ENCODE data around the gene XYLT2.

GRCh38 chr17:50299776-50300175 is 46.1 kb upstream of the XYLT2 start:
- TF ChIP-seq JUND (IDR thresholded peaks at IDR 0.05; ENCODE audit: low read length) = no peak
- no peak for TF ChIP-seq CTCF (IDR thresholded peaks at IDR 0.05; ENCODE audit: control extremely low read depth in 1 of 3, insufficient read depth in 1 of 3, low read depth in 1 of 3, low read length in 3 of 3)
- TF ChIP-seq YY1 (IDR thresholded peaks at IDR 0.05; ENCODE audit: low read depth, low read length) = no peak
- no peak for TF ChIP-seq POLR2A (IDR thresholded peaks at IDR 0.05; ENCODE audit: control extremely low read depth in 1 of 2, low read depth in 2 of 2, low read length in 2 of 2)
- TF ChIP-seq SIN3A (conservative IDR thresholded peaks at IDR 0.05 in 1 of 2, IDR thresholded peaks at IDR 0.05 in 1 of 2; ENCODE audit: low read depth in 1 of 2, low read length in 2 of 2) = no peak
- no peak for TF ChIP-seq POLR2AphosphoS5 (IDR thresholded peaks at IDR 0.05; ENCODE audit: low read depth, low read length)
- no peak for TF ChIP-seq EP300 (IDR thresholded peaks at IDR 0.05; ENCODE audit: borderline replicate concordance in 1 of 2, low read depth in 2 of 2, low read length in 2 of 2)
- TF ChIP-seq TAF1 (IDR thresholded peaks at IDR 0.05; ENCODE audit: low read depth, low read length) = no peak
- TF ChIP-seq JUN (IDR thresholded peaks at IDR 0.05; ENCODE audit: low read depth, low read length) = no peak
- no peak for TF ChIP-seq CBX5 (IDR thresholded peaks at IDR 0.05; ENCODE audit: low read depth, low read length)
- TF ChIP-seq, protein P1, sequence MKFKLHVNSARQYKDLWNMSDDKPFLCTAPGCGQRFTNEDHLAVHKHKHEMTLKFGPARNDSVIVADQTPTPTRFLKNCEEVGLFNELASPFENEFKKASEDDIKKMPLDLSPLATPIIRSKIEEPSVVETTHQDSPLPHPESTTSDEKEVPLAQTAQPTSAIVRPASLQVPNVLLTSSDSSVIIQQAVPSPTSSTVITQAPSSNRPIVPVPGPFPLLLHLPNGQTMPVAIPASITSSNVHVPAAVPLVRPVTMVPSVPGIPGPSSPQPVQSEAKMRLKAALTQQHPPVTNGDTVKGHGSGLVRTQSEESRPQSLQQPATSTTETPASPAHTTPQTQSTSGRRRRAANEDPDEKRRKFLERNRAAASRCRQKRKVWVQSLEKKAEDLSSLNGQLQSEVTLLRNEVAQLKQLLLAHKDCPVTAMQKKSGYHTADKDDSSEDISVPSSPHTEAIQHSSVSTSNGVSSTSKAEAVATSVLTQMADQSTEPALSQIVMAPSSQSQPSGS (IDR thresholded peaks at IDR 0.05; ENCODE audit: low read length) = no peak
- no peak for TF ChIP-seq EZH2 (IDR thresholded peaks at IDR 0.05; ENCODE audit: low read depth, low read length, severe bottlenecking)
